DOHH2 (cell line): ENCODE data around the gene GRM4.

ENCODE experiments used
- H3F3A ChIP-seq: fragments of 200-600 bp; sonication (generic), shearing (Covaris generic); 2 replicates; pipeline ENCODE4 v1.6.0; 2016; ENCODE audit warnings: antibody characterized with exemption, mild to moderate bottlenecking; ENCODE audit not compliant: control insufficient read depth, insufficient read depth
- H3K27ac ChIP-seq: fragments of 200-600 bp; sonication (generic); 2 replicates; pipeline ENCODE4 v1.5.1; 2014; ENCODE audit warnings: low read depth, mild to moderate bottlenecking, low read length, moderate library complexity
- H3K27me3 ChIP-seq: fragments of 200-600 bp; sonication (generic); 2 replicates; pipeline ENCODE4 v1.6.1; 2014; ENCODE audit warnings: mild to moderate bottlenecking, low read length, mixed read lengths; ENCODE audit not compliant: control insufficient read depth
- H3K36me3 ChIP-seq: fragments of 200-600 bp; sonication (generic); 2 replicates; pipeline ENCODE4 v1.6.1; 2014; ENCODE audit warnings: mild to moderate bottlenecking, low read length, moderate library complexity, mixed read lengths; ENCODE audit not compliant: control insufficient read depth
- H3K4me1 ChIP-seq: fragments of 200-600 bp; sonication (generic); 2 replicates; pipeline ENCODE4 v1.6.1; 2014; ENCODE audit warnings: mild to moderate bottlenecking, low read length, mixed read lengths; ENCODE audit not compliant: control insufficient read depth
- H3K4me2 ChIP-seq: fragments of 200-600 bp; sonication (generic); 2 replicates; pipeline ENCODE4 v1.6.0; 2014; ENCODE audit warnings: mild to moderate bottlenecking, low read length, moderate library complexity
- H3K4me3 ChIP-seq: fragments of 200-600 bp; sonication (generic); 2 replicates; pipeline ENCODE4 v1.5.1; 2014; ENCODE audit warnings: mild to moderate bottlenecking, low read length, mixed read lengths
- H3K79me2 ChIP-seq: fragments of 200-600 bp; sonication (generic); 2 replicates; pipeline ENCODE4 v1.6.1; 2014; ENCODE audit warnings: mild to moderate bottlenecking, low read length, mixed read lengths; ENCODE audit not compliant: control insufficient read depth
- H3K9me2 ChIP-seq: fragments of 200-600 bp; sonication (generic); replicated peaks from 2 replicates; pipeline ENCODE4 v1.6.1; 2014; ENCODE audit warnings: mild to moderate bottlenecking, low read length, mixed read lengths; ENCODE audit not compliant: control insufficient read depth
- H3K9me3 ChIP-seq: fragments of 200-600 bp; sonication (generic); 2 replicates; pipeline ENCODE4 v1.6.1; 2014; ENCODE audit warnings: antibody characterized with exemption, low read length, mixed read lengths; ENCODE audit not compliant: control insufficient read depth, insufficient read depth
- H4K20me1 ChIP-seq: fragments of 200-600 bp; sonication (generic); 2 replicates; pipeline ENCODE4 v1.6.0; 2014; ENCODE audit warnings: low read depth, mild to moderate bottlenecking, antibody characterized with exemption, low read length, moderate library complexity; ENCODE audit not compliant: control insufficient read depth, insufficient read depth
- CTCF ChIP-seq: fragments of 200-600 bp; sonication (generic); IDR thresholded peaks from one replicate; pipeline ENCODE4 v1.5.1; 2014; ENCODE audit warnings: antibody characterized with exemption, mild to moderate bottlenecking, low read depth, low read length; ENCODE audit not compliant: poor library complexity, severe bottlenecking
- EZH2phosphoT487 ChIP-seq: fragments of 200-600 bp; sonication (generic); IDR thresholded peaks from 2 replicates; pipeline ENCODE4 v1.6.1; 2017; ENCODE audit warnings: borderline replicate concordance, mild to moderate bottlenecking, antibody characterized with exemption, low read length, moderate library complexity, mixed read lengths

GRM4 gene

GRCh38 chr6:34003962-34004361, 141.9 kb downstream of the GRM4 start:
- Histone ChIP-seq H3F3A (no peaks in the 10 kb centered on the region), H3K27me3 (no peaks in the 10 kb centered on the region), H4K20me1 (no peaks in the 10 kb centered on the region), H3K4me1 (no peaks in the 10 kb centered on the region), H3K36me3 (no peaks in the 10 kb centered on the region), H3K9me2 (no peaks in the 10 kb centered on the region), H3K9me3 (no peaks in the 10 kb centered on the region), H3K4me2 (no peak overlapping the region), H3K27ac (no peak overlapping the region), H3K4me3 (no peak overlapping the region), H3K79me2 (no peaks in the 10 kb centered on the region)
- TF ChIP-seq CTCF (no peak), EZH2phosphoT487 (no peak)

- Histone ChIP-seq H4K20me1 (no peaks in the 10 kb centered on the region), H3K4me3 (no peak overlapping the region), H3F3A (no peaks in the 10 kb centered on the region), H3K36me3 (no peaks in the 10 kb centered on the region), H3K27ac (no peak overlapping the region), H3K4me1 (no peaks in the 10 kb centered on the region), H3K9me2 (no peaks in the 10 kb centered on the region), H3K9me3 (0 out of 2 replicates have a peak, but pooled peaks cover 5% of the 10 kb centered on the region), H3K27me3 (no peaks in the 10 kb centered on the region), H3K79me2 (no peaks in the 10 kb centered on the region), H3K4me2 (no peak overlapping the region)
- no peak for TF ChIP-seq CTCF
- no peak for TF ChIP-seq EZH2phosphoT487
Observed at GRCh38 chr6:34001706-34002621, 143.9 kb downstream of the GRM4 start.

GRCh38 chr6:34000281-34000680, 145.6 kb downstream of the GRM4 start:
- no peak overlapping the region for H3K27ac ChIP-seq
- H3K9me3 ChIP-seq = 0 out of 2 replicates have a peak, but pooled peaks cover 5% of the 10 kb centered on the region
- H3K4me2 ChIP-seq = no peak overlapping the region
- H3K36me3 ChIP-seq = no peaks in the 10 kb centered on the region
- no peaks in the 10 kb centered on the region for H4K20me1 ChIP-seq
- no peaks in the 10 kb centered on the region for H3K27me3 ChIP-seq
- no peaks in the 10 kb centered on the region for H3K4me1 ChIP-seq
- H3K4me3 ChIP-seq = no peak overlapping the region
- no peaks in the 10 kb centered on the region for H3F3A ChIP-seq
- no peaks in the 10 kb centered on the region for H3K9me2 ChIP-seq
- TF ChIP-seq CTCF = no peak
- no peak for TF ChIP-seq EZH2phosphoT487
- no peaks in the 10 kb centered on the region for H3K79me2 ChIP-seq
